ENCODE measurements around the gene RAB20. TPM values are rescaled to one million over a fixed set of nuclear protein-coding genes. Genes with fewer than 3 reads are reported as not detected.

RAB20 gene
- total and polyA plus RNA-seq, 10 of the 15 experiments (the other 5 are each of a cell fraction or from before 2014, with no cell fraction given), result 0.48 to 33.1 (median 9.6) TPM

GRCh38 chr13:110546926-110547325 is 14.6 kb downstream of the RAB20 start:
- TF ChIP-seq ZBTB33 (IDR thresholded peaks at IDR 0.05), result no peak
- TF ChIP-seq PAX5 (IDR thresholded peaks at IDR 0.05; ENCODE audit: borderline replicate concordance, low read depth, low read length), result no peak
- TF ChIP-seq NFYA (IDR thresholded peaks at IDR 0.05; ENCODE audit: borderline replicate concordance, low read depth, low read length), result no peak
- TF ChIP-seq HDGF (IDR thresholded peaks at IDR 0.05), result no peak
- TF ChIP-seq EGR1 (IDR thresholded peaks at IDR 0.05; ENCODE audit: borderline replicate concordance in 1 of 2, low read depth in 2 of 2, low read length in 2 of 2), result no peak
- no peak for TF ChIP-seq CBX5 (IDR thresholded peaks at IDR 0.05; ENCODE audit: low read depth)
- no peak for TF ChIP-seq MYC (IDR thresholded peaks at IDR 0.05; ENCODE audit: insufficient read depth, insufficient read length, insufficient replicate concordance, low read length, severe bottlenecking)
- TF ChIP-seq, protein P1, sequence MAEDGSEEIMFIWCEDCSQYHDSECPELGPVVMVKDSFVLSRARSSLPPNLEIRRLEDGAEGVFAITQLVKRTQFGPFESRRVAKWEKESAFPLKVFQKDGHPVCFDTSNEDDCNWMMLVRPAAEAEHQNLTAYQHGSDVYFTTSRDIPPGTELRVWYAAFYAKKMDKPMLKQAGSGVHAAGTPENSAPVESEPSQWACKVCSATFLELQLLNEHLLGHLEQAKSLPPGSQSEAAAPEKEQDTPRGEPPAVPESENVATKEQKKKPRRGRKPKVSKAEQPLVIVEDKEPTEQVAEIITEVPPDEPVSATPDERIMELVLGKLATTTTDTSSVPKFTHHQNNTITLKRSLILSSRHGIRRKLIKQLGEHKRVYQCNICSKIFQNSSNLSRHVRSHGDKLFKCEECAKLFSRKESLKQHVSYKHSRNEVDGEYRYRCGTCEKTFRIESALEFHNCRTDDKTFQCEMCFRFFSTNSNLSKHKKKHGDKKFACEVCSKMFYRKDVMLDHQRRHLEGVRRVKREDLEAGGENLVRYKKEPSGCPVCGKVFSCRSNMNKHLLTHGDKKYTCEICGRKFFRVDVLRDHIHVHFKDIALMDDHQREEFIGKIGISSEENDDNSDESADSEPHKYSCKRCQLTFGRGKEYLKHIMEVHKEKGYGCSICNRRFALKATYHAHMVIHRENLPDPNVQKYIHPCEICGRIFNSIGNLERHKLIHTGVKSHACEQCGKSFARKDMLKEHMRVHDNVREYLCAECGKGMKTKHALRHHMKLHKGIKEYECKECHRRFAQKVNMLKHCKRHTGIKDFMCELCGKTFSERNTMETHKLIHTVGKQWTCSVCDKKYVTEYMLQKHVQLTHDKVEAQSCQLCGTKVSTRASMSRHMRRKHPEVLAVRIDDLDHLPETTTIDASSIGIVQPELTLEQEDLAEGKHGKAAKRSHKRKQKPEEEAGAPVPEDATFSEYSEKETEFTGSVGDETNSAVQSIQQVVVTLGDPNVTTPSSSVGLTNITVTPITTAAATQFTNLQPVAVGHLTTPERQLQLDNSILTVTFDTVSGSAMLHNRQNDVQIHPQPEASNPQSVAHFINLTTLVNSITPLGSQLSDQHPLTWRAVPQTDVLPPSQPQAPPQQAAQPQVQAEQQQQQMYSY (CRISPR knock-in tag; IDR thresholded peaks at IDR 0.05), result no peak
- no peak for TF ChIP-seq ZBTB4 (CRISPR knock-in tag; IDR thresholded peaks at IDR 0.05)
- Histone ChIP-seq H3K9ac (ENCODE audit: control insufficient read depth, insufficient read depth, low read length) (no peak overlapping the region), H3K27ac (ENCODE audit: control insufficient read depth, insufficient read depth) (no peak overlapping the region), H3K36me3 (ENCODE audit: control insufficient read depth in 2 of 2, insufficient read depth in 2 of 2, low read length in 1 of 2) (no peaks in the 10 kb centered on the region), H3K9me3 (replicated peaks; ENCODE audit: control insufficient read depth, insufficient read depth, low read length) (peaks cover 1% of the 10 kb centered on the region; the same call in 1 of the 3 replicates), H2AFZ (ENCODE audit: control insufficient read depth, low read depth, low read length) (no peak overlapping the region), H4K20me1 (ENCODE audit: control insufficient read depth, insufficient read depth) (no peaks in the 10 kb centered on the region), H3K27me3 (replicated peaks in 1 of 2; ENCODE audit: control insufficient read depth in 2 of 2, insufficient read depth in 2 of 2, low read length in 1 of 2) (no peaks in the 10 kb centered on the region), H3K4me2 (ENCODE audit: control insufficient read depth, insufficient read depth) (no peak overlapping the region), H3K79me2 (ENCODE audit: control insufficient read depth, insufficient read depth, low read length) (no peaks in the 10 kb centered on the region), H3K4me1 (ENCODE audit: control insufficient read depth, insufficient read depth, low read length) (no peaks in the 10 kb centered on the region; the same call in 1 of the 2 replicates), H3K4me3 (no peak overlapping the region)
- ChIA-PET CTCF (interaction anchor here (1.1 to 1.3 kb wide), 2 partner anchors 91 to 103 kb away, joined by 3 to 4 read pairs; no protein-coding TSS in a partner anchor), SMC1A (ENCODE audit: uncharacterized antibody, unreplicated experiment) (interaction anchor here (1.5 kb wide), 1 partner anchor 13 kb away, joined by 5 read pairs; no protein-coding TSS in a partner anchor), RAD21 (ENCODE audit: unreplicated experiment) (interaction anchor here (0.8 kb wide), 1 partner anchor 103 kb away, joined by 3 read pairs; no protein-coding TSS in a partner anchor), POLR2A (interaction anchor here (1.0 kb wide), 2 partner anchors 8 to 9 kb away, joined by 3 to 6 read pairs; no protein-coding TSS in a partner anchor)
- no peak for FAIRE-seq
- DNase-seq (ENCODE audit: low read depth, low spot score), result no peak
- no peak for ATAC-seq
- in situ Hi-C loops (cut with MboI) (no loop called here), intact Hi-C loops (cut with micrococcal nuclease; ENCODE audit: unreplicated experiment) (no loop called here)
- 93% methylated on average over 14 of the region's 14 CpGs for WGBS (ENCODE audit: insufficient coverage, insufficient replicate concordance, low lambda C conversion rate, missing lambda C conversion rate)
- BruUV-seq (replicated peaks), result no TSS peak
